HG03095 (cell line): Measurements from ENCODE around the gene ZBTB7C.

Experiments
- ATAC-seq: cut with Tn5 transposase; IDR thresholded peaks from one replicate; pipeline ENCODE4 v1.9.1; 2021; ENCODE audit warnings: moderate library complexity; ENCODE audit not compliant: unreplicated experiment

ZBTB7C gene

DNA sequence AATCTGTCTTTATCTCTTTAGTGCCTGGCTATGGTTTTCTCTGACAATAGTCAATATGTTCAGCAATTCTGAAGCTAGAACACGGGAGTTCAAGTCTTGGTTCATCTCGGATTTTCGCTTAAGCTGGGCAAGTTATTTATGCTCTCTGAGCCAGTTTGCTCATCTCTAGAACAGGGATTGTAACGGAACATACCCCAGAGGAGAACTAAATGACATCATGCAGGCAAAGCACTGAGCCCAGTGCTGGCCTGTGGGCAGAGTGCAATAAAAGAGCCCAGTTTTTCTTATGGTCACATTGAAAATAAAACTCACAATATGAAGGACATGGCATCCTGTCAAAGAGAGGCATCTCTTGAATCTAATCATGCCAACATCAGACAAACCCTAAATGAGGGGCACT is 143.9 kb downstream of the ZBTB7C start:
- ATAC-seq = no peak

- no peak for ATAC-seq
Measured at GRCh38 chr18:48263914-48264902, 145.0 kb downstream of the ZBTB7C start.

GRCh38 chr18:48263192-48263853 is 145.9 kb downstream of the ZBTB7C start:
- no peak for ATAC-seq

DNA sequence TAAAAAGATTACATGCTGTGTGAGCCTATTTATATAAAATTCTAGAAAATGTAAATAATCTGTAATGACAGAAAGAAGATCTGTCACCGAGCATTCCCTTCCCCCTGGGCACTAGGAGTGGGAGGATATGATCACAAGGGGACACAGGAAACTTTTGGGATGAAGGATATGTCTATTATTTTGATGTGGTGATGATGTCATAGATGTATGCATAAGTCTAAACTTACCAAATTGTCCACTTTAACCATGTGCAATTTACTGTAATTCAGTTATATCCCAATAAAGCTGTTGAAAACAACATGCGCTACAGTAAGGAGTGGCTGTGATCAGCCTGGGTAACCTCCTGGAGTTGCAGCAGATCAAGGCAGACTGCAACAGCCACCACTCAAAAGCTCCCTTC is 148.9 kb downstream of the ZBTB7C start:
- ATAC-seq = no peak

DNA sequence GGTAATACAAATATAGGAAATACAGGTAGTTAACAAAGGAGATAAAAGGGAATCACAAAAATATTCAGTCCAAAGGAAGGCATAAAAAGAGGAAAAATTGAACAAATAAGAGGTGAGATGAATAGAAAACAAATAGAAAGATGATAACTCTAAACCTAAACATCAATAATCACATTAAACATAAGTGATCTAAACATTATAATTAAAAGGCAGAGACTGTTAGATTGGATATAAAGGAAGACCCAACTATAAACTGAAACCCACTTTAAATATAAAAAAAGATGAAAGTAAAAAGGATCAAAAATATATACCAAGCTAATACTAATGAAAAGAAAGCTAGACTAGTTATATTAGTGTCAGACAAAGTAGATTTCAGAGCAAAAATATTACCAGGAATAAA is 152.3 kb downstream of the ZBTB7C start:
- ATAC-seq = no peak

DNA sequence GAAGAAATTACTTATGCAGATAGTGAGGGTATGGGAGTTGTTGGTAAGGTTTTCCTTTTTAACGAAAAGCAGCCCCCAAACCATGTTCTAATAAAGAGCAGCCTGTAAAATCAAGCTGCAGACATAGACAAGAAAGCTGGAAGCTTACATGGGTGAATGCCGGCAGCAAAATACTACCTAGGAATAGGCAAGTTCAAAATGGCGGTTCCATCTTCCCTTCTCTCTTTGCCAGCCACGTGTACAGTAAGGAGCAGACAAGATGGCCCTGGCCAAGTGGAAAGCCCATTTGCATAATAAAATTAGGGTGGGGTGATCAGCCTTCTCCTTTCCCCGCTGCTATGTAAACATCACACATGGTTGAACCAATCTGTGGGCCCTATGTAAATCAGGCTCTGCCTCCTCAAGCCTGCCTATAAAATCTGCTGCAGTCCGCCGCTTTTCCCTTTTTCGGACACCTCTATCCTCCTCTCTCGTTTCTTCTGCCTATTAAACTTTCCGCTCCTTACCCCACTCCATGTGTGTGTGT is 155.0 kb downstream of the ZBTB7C start:
- ATAC-seq = no peak

GRCh38 chr18:48252525-48252924 is 156.7 kb downstream of the ZBTB7C start:
- ATAC-seq = no peak

- no peak for ATAC-seq
Measured at GRCh38 chr18:48250918-48251317, 158.3 kb downstream of the ZBTB7C start.

GRCh38 chr18:48250362-48250907 is 158.7 kb downstream of the ZBTB7C start:
- ATAC-seq = no peak

DNA sequence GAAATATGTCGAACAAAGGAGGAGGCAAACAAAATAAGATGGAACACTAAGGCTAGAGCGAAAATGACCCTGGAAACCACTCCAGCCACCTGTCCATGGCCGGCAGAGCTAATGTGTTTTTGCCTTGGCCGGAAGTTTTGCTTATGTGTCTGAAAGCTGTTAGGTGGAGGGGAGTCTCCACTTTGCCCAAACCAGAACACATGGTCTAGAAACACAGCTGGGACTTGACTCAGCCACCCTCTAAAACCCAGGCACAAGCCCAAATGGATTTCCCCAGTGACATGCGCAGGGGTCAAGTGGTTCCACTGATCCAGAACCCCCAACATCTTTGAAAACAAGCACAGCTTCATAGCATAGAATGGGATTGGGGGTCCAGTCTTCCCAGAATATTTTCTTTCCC is 159.3 kb downstream of the ZBTB7C start:
- ATAC-seq = no peak

GRCh38 chr18:48244530-48244929 is 164.7 kb downstream of the ZBTB7C start:
- ATAC-seq = no peak

- ATAC-seq = no peak
Measured at GRCh38 chr18:48238636-48239035, 170.5 kb downstream of the ZBTB7C start.

- ATAC-seq = no peak
Measured at GRCh38 chr18:48238206-48238605, 171.0 kb downstream of the ZBTB7C start.

- no peak for ATAC-seq
Measured at GRCh38 chr18:48236822-48237221, 172.4 kb downstream of the ZBTB7C start.

DNA sequence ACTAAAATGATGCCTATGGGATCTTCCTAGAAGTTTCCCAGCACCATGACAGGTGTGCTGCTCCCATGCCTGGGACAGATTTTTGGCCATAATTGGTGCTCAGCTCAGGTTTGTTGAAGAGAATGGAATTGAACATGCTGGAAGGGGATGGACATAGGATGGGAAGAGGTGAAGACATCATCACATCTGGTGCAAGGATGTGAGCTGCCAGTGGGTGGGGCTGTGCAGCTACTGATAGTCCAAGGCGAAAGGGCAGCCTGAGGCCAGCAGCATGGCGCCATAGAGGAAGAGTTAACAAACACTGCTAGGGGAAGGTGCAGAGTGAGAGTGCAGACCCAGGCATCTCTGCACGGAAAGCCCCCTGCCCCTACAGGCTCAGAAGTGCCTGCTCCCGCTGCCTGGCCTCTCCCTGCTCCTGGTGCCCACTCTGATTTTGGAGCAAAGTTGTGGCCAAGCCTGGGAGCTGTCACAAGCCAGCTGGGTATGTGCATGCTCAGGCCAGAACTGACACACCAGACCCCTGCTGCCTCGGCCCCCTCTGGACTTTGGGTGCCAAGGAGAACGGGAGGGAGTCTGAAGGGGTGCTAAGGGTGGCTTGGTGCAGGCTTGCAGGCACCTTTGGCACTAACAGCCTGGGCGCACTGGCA is 178.6 kb downstream of the ZBTB7C start:
- no peak for ATAC-seq

DNA sequence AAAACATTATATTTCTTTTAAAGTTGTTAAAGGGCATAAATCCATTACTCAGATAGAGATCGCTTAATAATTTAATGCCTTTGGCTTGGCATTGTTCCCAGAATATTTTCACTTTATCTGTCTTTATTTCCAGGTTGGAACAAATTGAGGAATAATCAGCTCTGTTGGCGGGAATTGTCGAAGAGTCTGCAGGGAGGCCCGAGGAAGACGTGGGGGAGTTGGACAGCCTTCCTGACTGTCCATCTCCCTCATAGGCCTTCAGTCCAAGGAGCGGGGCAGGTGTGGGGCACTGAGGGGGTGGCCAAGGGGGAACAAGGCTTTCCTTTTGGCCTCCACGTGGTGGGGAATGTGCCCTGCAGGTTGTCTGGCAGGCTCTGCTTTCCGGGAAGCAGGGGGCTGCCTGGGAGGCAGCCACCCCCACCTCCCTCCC is 179.6 kb downstream of the ZBTB7C start:
- ATAC-seq = no peak

DNA sequence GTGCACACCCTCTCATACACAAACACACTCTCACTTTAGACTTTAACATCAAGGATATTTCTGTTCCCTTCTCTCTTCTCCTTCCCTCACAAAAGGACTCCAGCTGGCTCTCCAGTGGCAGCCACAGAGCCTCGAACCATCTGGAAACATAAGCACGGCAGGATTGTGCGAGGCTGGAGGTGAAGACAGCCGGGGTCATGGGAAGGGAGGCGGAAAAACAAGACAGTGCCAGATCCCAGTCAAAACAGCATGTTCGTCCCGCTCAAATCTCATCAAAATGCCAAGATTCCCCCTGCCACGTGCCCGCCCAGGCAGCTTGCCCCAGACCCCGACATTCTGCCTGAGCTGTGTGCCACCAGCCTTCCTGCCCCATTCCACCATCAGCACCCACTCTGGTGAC is 180.3 kb downstream of the ZBTB7C start:
- no peak for ATAC-seq

GRCh38 chr18:48228301-48228715 is 180.9 kb downstream of the ZBTB7C start:
- no peak for ATAC-seq

- no peak for ATAC-seq
Measured at GRCh38 chr18:48227206-48227605, 182.0 kb downstream of the ZBTB7C start.

GRCh38 chr18:48226401-48226800 is 182.8 kb downstream of the ZBTB7C start:
- no peak for ATAC-seq

GRCh38 chr18:48222118-48222517 is 187.1 kb downstream of the ZBTB7C start:
- no peak for ATAC-seq
